ENCODE results near the gene RBP3.

Gene RBP3

GRCh38 chr10:47383261-47384147 is 35.3 kb downstream of the RBP3 start:
- H3K4me1 ChIP-seq (ENCODE audit: control insufficient read depth, insufficient read depth, low read length), result no peaks in the 10 kb centered on the region
- ChIA-PET POLR2A (interaction anchor here (0.6 to 1.5 kb wide), 8 partner anchors 12 to 73 kb away, joined by 3 to 14 read pairs (median 5); no protein-coding TSS in a partner anchor), CTCF (interaction anchor here (0.7 to 0.9 kb wide), 2 partner anchors 22 to 388 kb away, joined by 4 read pairs; no protein-coding TSS in a partner anchor)
- H3K4me3 ChIP-seq (ENCODE audit: low read depth, low read length), result peak overlapping the region; percentile 63
- H3K9me3 ChIP-seq (ENCODE audit: control insufficient read depth, insufficient read depth, low read depth, low read length), result no peaks in the 10 kb centered on the region
- H3K36me3 ChIP-seq (ENCODE audit: control insufficient read depth in 2 of 2, insufficient read depth in 1 of 2, low read length in 2 of 2), result no peaks in the 10 kb centered on the region
- H3K27ac ChIP-seq (ENCODE audit: extremely low read depth, low read depth, low read length), result no peak overlapping the region; the same call in 1 of the 2 replicates
- TF ChIP-seq ZNF791 (tag by site-specific recombination; IDR thresholded peaks at IDR 0.05) (0 out of 2 replicates have a peak, but pooled peaks have one; percentile 47), ZNF398 (tag by site-specific recombination; IDR thresholded peaks at IDR 0.05) (peak; percentile 30; the same call in 1 of the 2 replicates), ZFP3 (tag by site-specific recombination; IDR thresholded peaks at IDR 0.05; ENCODE audit: low read depth) (0 out of 2 replicates have a peak, but pooled peaks have one; percentile 34), GLI4 (tag by site-specific recombination; IDR thresholded peaks at IDR 0.05) (no peak), ZNF391 (tag by site-specific recombination; IDR thresholded peaks at IDR 0.05; ENCODE audit: borderline replicate concordance, low read depth) (no peak), INSM2 (tag by site-specific recombination; IDR thresholded peaks at IDR 0.05) (no peak), ZFHX2 (tag by site-specific recombination; conservative IDR thresholded peaks at IDR 0.05) (peak; percentile 84), ZNF140 (tag by site-specific recombination; IDR thresholded peaks at IDR 0.05) (no peak), ZNF302 (tag by site-specific recombination; IDR thresholded peaks at IDR 0.05; ENCODE audit: low read depth) (no peak), ZNF48 (tag by site-specific recombination; IDR thresholded peaks at IDR 0.05) (no peak), PRDM1 (tag by site-specific recombination; IDR thresholded peaks at IDR 0.05) (peak; percentile 99), ZNF148 (tag by site-specific recombination; IDR thresholded peaks at IDR 0.05; ENCODE audit: borderline replicate concordance) (no peak), ZSCAN23 (tag by site-specific recombination; IDR thresholded peaks at IDR 0.05) (peak; percentile 26; the same call in 1 of the 2 replicates), ZSCAN5A (tag by site-specific recombination; IDR thresholded peaks at IDR 0.05) (no peak), ZNF473 (tag by site-specific recombination; IDR thresholded peaks at IDR 0.05) (no peak), ZNF639 (tag by site-specific recombination; IDR thresholded peaks at IDR 0.05) (peak; percentile 77), GLIS1 (tag by site-specific recombination; IDR thresholded peaks at IDR 0.05) (peak; percentile 49), REST (tag by site-specific recombination; IDR thresholded peaks at IDR 0.05) (peak; percentile 48; the same call in 1 of the 2 replicates), ZNF366 (tag by site-specific recombination; conservative IDR thresholded peaks at IDR 0.05) (peak; percentile 82), ZNF239 (tag by site-specific recombination; IDR thresholded peaks at IDR 0.05) (0 out of 2 replicates have a peak, but pooled peaks have one; percentile 32)

Data from HEK293 (cell line).